Measurements from ENCODE around the gene KLK4.

GRCh38 chr19:50947123-50947522 lies 35.9 kb upstream of the KLK4 start:
- TF ChIP-seq CTCF (IDR thresholded peaks at IDR 0.05) (no peak), POLR2A (IDR thresholded peaks at IDR 0.05) (no peak)
